OCI-LY1 (cell line): ENCODE data around the gene TMEM37.

Experiments
- CTCF ChIP-seq: fragments of 200-600 bp; sonication (generic), shearing (Covaris generic); IDR thresholded peaks from 2 replicates; pipeline ENCODE4 v1.5.1; 2017; ENCODE audit warnings: mild to moderate bottlenecking, antibody characterized with exemption, low read length, moderate library complexity, mixed read lengths
- EZH2 ChIP-seq: fragments of 200-600 bp; sonication (generic), shearing (Covaris generic); IDR thresholded peaks from 2 replicates; pipeline ENCODE4 v1.8.0; 2017; ENCODE audit warnings: borderline replicate concordance, mixed run types, mild to moderate bottlenecking, antibody characterized with exemption, low read length, moderate library complexity, mixed read lengths

GRCh38 chr2:119486196-119486827, 54.7 kb downstream of the TMEM37 start:
- TF ChIP-seq EZH2: no peak
- TF ChIP-seq CTCF: no peak
